Right forelimb (tissue), 1 donor: Measurements from ENCODE around the gene ADAMTS2.
"Not testable (repeated sequence)": the region's sequence is repeated elsewhere in the genome, so short reads cannot be mapped to it uniquely, and the experiment has no call there.

ENCODE experiments used
- DNase-seq: peaks from one replicate; pipeline ENCODE4 v3.0.0-alpha.2; 2018

ADAMTS2 gene

DNA sequence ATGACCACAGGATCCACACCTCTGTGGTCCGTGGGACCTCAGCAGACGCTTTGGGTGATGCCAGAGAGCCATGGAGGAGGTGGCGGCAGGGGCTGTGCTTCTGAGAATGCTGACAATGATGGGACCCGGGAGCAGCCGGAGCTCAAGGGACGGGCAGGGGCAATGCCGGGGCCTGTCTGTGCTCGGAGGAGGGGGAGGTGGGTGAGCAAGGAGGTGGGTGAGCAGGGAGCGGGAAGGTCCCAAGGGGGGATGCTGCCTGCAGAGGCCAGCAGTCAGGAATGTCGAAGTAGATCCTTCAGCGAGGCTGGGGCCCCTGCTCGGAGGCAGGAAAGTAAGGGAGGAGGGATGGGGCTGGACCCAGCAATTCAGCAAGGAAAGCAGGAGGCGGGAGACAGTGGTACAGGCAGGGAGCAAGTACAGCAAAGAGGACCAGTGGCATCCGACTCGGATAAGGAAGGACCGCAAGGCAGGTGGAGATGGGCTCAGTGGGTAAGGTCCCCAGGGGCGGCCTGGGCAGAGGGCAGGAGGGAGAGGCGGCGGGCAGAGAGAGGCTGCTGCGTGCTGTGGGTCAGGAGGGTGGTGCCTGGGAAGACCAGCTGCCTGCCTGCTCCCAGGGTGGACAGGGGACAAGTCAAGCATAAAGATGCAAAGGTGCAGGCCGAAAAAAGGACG lies 49.0 kb downstream of the ADAMTS2 start:
- peak; percentile 28 for DNase-seq

DNA sequence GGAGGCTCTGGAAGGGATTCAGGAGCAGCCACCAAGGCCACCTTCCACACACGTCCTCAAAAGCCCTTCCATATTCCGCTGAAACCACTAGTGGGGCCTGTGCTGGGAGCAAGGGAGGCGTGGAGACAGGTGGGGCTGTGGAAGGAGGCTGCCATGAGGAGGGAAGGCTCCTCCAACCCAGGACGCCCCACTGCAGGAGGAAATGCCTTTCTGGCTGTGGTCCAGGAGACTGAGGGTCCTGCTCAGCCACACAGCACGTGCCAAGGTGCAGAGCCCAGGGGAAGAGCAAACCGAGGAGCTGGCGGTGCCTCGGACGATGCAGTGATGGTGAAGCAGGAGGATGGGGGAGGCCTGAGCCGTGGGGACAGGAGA lies 49.5 kb downstream of the ADAMTS2 start:
- DNase-seq = no peak

DNA sequence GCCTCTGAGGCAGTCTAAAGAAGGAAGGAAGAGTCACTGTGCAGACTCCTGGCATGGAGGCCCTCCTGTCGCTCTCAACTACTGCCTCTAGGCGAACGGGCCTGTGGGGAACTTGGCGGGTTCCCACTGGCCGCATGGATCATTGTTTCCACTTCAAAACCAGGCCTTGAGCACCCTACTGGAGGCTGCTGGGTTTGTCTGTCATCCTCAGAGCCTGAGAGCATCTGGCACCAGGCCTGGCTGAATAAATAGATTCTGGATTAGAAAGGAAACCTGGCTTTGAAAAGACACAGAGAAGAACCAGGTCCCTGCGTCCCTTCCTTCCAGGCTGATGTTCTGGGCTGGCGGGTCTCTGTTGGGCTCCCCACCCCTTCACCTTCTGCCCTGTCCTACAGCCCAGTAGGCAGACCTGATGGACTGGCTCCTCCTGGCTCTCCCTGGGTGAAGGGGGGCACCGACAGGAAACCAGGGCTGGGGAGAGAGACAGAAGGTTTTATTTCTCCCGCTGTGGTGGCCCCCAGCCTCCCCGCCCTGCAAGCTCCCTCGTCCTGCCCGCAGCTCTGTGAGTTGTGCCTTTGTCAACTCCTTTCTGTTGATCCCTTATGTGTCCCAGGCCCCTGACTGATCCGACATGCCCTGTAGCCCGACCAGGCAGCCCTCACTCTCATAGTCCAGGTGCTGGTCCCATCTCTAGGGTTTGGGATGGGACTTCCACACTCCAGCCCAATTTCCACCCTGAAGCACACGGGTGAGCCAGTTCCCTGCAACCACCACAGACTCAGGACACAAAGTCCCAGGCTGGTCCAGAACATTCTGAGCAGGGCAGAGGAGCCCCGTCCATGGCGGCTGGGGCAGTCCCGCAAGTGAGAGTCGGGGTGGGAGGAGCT lies 50.1 kb downstream of the ADAMTS2 start:
- peak; percentile 37 for DNase-seq

DNA sequence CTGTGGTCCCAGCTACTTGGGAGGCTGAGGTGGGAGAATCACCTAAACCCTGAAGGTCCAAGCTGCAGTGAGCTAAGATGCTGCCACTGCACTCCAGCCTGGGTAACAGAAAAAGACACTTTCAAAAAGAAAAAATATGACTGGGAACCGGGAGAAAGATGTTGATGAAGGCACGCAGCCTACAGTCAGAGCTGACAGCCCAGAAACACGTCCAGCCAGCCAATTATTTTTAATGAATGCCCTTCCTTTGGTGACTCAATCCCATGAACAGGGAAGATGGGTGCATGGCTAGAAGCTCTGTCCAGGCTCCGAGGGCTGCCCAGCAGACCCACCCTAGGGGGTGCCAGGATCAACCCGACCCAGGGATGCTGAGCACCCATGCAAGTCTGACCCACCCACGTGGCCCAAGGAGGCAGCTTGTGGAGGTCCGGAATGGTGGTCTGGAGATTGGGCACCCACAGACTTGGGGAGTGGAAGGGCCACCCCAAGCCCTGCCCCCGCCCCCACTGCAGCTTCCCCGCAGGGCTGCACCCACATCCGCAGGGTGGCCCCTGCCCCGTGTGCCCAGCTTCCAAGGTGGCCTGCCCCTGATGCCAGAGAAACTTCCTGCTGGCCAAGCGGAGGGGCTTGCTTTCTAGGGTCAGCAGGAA lies 51.0 kb downstream of the ADAMTS2 start:
- DNase-seq = peak; percentile 18

DNA sequence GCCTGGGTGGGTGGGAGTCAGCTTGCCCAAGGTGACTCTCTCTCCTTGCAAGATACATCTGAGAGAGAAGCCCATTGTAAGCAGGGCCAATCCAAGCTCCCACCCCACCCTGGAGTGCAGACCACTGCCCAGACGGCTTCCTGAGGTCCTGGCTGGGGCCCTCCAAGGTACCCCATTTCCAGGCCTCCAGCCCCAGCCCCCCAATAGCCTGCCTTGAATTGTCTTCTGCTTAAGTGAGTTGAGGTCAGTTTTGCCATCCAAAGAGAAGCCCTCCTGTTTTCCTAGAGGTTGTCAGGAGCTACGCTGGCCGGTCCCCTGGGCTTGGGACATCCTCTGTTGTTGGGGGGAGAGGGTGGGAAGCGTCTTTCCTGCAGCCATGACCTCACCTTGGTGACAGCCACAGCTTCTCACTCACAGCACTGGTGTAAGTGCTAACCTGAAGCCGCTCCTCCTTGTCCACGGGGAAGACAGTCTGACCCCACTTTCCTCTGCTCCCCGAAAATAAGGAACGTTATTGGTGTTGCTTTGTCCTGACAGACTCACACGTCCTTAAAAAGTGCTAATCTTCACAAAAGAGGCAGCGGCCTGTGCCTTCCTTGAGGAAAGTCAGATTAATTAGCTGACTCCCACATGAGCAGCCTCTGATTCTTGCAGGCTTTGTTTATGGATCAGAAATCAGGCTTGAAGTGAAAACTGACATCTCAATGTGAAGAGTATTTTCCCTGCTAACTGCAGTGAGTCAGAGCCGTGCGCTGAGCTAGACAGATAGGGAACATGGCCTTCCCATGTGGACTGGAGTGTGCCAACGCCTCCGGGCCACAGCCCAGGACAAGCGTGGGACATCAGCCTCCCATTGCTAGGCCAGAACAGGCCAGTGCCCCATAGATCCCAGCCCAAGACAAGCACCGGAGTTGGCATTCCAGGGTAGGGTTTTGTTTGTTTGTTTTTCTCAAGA lies 52.3 kb downstream of the ADAMTS2 start:
- peak; percentile 17 for DNase-seq

DNA sequence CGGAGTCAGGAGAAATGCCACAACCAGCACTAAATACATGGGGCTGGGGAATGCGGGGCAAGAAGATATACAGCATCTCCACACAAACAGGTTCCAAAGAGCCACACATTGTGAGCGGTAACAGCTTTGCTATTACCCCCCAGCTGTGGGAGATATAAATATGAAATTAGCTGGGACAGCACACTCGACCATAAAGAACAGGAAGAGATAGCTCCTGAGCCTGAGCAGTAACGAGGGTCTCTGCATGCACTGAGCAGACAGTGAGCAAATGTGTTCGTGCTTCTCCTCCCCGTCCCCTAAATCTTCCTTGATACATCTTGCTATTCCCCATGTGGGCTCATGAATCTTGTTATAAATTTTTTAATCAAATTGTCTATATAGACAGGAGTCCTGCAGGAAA lies 53.1 kb downstream of the ADAMTS2 start:
- peak; percentile 21 for DNase-seq

DNA sequence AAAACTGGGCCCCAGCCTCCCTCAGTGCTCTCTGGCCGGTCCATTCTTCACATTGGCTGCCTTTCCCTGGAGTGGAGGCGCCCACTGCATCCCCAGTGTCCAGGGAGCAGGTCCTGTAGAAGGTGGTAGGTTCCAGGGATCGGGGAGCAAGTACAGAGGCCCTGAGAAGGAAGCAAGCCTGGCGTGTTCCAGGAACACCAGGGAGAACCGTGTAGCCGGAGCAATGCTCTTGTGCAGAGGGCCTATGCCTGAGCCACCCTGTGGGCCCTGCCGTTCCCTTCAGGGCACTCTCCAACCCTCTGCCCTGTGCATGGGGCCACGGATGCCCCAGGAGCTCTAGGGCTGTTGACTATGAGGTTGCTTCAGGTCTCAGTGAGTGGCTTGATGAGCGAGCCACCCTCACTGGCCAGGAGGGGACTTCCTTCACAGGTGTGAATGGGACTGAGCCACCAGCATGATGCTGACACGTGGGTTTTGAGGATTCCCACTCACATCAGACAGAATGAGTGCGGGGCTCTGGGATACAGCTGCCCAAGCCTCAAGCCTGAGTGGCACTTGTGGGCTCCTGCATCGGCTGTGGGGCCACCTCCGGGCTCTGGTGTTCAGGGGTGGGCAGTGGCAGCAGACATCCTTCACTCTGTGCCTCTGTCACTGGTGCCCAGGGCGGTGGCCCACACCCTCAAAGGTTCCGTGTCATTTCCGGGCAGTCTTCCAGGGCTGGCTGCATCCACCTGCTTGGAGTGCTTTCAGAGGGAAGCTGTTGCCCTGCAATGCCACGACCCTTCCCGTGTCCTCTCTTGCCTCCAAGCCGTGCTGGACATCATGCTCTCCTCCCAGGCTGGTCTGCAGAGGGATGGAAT lies 54.4 kb downstream of the ADAMTS2 start:
- DNase-seq = peak; percentile 43

DNA sequence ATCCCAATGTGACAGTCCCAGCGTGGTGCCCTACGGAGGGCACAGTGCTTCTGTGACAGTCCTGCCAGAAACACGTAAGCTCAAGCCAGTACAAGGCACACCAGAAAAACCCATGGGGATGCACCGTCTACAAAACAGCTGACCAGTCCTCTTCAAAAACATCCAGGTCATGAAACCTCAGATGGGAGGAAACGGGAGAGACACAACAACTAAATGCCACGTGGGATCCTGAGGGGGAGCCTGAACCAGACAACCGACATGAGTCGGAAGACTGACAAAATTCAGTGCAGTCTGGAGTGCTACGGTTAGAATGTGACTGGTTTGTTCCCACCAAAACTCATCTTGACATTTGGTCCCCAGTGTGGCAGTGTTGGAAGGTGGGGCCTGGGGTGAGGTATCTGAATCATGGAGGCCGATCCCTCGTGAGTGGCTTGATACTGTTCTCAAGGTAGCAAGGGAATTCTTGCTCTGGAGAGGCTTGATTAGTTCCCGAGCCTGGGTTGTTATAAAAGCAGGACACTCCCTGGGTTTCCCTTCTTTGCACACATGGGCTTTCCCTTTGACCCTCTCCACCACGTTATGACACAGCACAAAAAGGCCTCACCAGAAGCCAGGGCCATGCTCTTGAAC lies 55.4 kb downstream of the ADAMTS2 start:
- peak; percentile 13 for DNase-seq

DNA sequence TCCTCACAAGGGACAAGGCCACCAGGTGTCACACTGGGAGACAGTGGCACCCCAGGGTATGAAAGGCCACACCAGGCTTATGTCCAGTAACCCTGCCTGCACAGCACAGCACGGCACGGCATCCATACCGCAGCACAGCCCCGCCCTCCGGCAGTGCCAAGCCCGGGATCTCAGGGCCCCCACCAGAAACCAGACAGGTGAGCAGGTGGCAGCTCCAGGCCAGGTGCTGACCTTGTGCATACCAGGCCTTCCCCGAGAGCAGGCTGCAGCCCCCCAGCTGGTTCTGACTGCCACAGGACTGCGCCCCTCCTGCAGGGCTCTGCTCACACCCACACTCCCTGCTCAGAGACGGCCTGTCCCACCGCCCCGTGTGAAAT lies 56.5 kb downstream of the ADAMTS2 start:
- no peak for DNase-seq

DNA sequence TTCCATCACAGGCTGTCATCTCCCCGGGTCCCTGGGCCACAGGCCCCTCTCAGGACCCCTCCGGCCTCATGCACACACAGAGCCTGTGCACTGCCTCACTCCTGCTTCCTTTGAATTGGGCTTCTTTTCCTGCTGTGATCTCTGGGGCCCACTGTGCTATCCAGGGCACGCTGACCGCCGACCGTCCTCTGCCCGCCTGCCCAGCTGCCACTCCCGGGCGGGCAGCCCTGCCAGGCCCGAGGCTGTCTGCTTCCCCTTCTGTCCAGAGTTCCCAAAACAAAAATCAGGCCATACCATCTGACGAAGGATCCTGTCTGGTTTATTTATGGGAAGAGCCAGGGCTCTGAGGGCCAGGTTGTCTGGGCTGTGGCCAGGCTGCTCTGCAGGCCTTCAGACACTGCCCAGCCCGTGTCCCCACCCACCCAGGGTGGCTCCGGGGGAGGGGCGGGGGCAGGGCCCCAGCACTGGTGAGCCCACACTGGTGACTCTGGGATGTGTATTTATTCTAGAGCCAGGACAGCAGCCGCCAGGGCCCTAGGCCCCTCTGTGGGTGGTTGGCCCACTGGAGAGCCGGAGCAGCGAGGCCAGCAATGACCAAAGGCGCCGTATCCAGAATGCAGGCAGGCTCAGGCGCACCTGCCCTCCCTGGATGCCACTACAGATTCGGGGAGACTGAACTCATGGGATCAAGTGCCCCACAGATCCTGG lies 57.0 kb downstream of the ADAMTS2 start:
- DNase-seq = peak; percentile 39

DNA sequence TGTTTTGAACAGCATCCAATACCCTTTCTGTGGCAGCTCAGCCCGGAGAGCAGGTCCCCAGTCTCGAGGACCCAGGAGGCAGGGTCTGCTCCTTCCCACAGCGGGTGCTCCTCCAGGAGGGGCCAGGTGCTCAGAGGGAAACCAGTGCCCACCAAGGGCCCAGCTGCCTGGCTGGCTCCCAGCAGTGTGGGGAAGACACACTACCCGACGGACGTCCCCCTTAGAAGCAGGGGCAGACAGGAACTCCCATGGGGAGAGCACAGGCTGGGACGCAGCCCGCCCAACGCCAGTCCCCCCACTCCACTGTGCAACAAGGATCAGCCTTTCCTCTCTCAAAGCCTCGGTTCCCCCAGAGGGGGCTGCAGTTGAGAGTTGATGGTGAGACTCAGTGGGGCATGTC lies 57.6 kb downstream of the ADAMTS2 start:
- peak; percentile 39 for DNase-seq

DNA sequence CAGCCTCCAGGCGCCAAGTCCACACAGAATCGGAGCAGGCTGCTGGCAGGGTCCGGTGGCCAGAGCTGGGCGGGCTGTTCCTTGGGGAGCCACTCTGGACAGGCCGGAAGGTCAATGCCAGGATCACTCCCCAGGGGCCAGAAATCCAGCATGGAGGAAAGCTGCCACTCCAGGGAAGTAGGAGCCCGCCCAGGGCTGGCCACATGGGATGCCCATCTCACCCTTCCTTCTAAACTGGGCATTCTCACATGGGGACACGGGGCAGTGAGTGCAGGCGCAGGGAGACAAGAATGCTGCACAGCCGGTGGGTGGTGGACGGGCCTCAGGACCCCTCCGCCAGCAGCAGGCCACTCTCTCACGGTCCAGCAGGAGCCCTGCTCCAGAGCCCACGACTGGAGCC lies 58.2 kb downstream of the ADAMTS2 start:
- peak; percentile 29 for DNase-seq

DNA sequence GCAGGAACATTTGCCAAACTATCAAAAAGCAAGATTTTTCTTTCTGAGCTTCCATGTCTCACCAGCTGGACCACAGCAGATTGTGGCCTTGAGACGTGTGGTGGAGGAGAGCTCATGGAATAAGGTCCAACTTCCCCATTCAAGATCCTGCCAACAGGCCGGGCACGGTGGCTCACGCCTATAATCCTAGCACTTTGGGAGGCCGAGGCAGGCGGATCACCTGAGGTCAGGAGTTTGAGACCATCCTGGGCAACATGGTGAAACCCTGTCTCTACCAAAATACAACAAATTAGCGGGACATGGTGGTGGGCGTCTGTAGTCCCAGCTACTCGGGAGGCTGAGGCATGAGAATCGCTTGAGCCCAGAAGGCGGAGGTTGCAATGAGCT lies 59.5 kb downstream of the ADAMTS2 start:
- not testable (repeated sequence) for DNase-seq

DNA sequence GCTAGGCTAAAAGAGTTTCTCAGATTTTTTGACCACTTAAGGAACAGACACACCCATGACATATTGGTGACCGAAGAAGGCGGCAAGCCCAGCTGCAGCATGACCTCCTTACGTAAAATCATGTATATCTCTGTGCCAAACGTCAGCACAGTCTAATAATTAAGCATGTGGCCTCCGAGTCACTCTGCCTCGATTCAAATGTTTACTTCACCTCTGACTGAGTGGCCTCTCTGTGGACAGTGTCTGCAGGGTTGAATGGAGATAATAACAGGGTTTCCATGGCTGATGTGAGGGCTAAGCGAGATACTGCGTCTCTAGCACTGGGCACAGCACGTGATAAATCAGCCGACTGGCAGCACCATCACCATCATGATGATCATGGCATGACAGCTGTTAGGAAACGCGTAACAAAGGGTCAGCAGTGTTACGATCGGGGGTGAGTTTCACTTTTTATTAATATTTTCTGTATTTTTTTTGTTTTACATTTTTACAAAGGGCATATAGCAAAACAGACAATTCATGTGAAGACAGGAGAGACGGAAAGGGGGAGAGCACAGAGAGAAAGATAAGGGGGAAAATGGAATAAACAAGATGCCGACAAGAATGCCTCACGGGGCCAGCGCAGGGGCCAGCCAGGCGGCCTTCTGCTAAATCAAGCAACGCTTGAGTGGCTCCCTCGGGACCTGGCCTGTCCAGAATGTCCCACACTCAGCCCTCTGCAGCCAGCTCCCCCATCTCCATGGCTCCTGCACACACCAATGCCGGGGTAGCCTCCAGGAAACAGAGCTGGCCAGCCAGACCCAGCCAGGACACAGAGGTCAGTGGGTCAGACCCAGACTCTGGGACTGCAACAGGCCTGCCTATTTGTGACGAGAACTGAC lies 60.3 kb downstream of the ADAMTS2 start:
- peak; percentile 42 for DNase-seq

DNA sequence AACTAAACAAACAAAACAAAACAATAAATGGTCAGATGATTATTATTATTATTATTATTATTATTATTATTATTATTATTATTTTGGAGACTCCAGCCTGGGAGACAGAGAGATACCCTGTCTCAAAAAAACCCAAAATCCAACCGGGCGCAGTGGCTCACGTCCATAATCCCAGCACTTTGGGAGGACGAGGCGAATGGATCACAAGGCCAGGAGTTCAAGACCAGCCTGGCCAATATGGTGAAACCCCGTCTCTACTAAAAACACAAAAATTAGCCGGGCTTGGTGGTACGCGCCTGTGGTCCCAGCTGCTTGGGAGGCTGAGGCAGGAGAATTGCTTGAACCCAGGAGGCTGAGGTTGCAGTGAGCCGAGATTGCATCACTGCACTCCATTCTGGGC lies 61.4 kb downstream of the ADAMTS2 start:
- not testable (repeated sequence) for DNase-seq

DNA sequence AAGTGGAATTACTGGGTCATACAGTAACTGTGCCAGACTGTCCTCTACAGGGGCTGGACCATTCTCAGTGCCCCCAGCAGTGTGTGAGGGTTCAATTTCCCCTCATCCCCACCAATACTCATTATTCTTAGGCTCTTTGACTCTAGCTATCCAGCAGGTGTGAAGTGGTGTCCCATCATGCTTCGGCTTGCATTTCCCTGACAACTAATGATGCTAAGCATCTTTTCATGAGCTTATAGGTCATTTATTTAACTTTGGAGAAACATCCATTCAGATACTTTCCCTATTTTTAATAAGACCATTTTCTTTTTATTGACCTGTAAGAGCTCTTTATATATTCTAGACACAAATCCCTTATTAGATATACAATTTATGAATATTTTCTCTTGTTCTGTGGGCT lies 63.6 kb downstream of the ADAMTS2 start:
- DNase-seq = no peak

DNA sequence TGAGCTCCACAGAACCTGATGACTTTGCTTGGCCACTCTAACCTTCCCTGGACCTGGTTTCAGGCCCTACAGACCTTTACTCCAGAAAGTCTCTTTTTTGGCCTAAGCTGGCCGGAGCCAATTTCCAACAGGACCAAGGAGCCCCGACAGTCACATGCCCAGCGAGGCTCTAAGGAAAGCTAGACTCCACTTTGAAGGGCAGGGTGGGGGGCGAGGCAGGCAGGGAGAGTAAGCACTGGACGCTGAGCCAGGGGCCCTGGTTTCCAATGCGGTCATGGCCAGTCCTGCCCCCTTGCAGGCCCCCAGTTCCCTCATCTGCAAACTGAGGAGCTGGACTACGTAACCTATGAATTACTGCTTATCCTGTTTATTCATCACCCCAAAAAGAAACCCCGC lies 65.2 kb downstream of the ADAMTS2 start:
- DNase-seq = no peak

DNA sequence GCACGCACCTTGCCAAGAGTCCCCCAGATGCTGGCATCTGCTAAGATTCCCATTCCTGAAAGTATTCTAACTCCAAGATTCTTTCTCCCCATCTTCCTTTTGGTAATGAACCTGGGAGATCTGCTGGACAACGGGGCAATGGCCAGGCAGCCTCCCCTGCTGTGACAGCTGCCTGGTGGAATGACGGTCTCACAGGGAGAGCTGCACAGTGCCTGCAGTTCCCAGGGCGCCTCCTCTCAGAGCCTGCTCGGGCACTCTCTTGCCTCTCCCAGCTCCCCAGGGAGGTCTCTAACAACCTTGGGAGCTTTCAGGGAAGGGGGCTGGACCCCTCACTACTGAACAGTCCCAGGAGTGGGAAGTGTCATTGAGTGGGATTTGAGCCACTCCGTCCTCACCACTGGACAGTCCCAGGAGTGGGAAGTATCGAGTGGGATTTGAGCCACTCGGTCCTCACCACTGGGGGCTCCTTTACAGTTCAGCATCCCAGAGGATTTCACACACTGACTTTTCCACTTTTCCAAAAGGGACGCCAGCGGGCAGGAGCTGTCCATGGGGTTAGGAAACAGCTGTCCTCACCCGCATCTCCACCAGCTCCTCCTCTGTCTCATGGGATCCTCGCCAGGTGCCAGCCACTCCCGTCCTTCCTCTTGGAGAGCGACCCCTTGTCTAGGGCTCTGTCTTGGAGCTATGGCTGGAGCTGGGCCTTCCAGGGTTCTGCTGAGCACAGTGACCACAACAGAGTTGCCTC lies 65.7 kb downstream of the ADAMTS2 start:
- no peak for DNase-seq

DNA sequence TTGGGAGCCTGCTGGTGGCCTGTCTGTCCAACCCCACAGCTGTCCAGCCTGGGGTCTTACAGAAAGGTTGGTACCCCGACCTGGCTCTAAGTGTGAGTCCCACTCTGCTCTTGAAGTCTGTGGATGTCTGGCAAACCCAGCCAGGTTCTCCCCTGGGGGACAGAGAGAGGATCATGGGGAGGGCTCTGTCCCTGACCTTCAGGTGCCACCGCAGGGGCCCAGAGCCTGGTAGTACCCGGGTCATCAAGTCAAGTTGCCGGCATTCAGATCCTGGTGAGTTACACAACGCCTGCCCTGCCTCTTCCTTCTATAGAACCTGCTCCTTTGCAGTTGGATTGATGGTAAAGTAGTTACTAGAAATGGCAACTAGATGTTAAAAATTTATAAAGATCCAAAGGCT lies 66.7 kb downstream of the ADAMTS2 start:
- no peak for DNase-seq
